Measurements from ENCODE around the gene SH3RF3.
A peak's percentile ranks its signal among the peaks of the same experiment; 100 is the strongest.

The SH3RF3 gene

GRCh38 chr2:109183871-109184270 is 54.9 kb downstream of the SH3RF3 start:
- no peak for TF ChIP-seq CTCF (IDR thresholded peaks at IDR 0.05; ENCODE audit: low read depth, low read length)
- no peak for DNase-seq (ENCODE audit: extremely low read depth, low read depth)

GRCh38 chr2:109184368-109184767 is 55.4 kb downstream of the SH3RF3 start:
- TF ChIP-seq CTCF (IDR thresholded peaks at IDR 0.05; ENCODE audit: low read depth, low read length), result no peak
- DNase-seq (ENCODE audit: extremely low read depth, low read depth), result no peak

- no peak for DNase-seq (ENCODE audit: extremely low read depth, low read depth)
- TF ChIP-seq CTCF (IDR thresholded peaks at IDR 0.05; ENCODE audit: low read depth, low read length), result no peak
These were observed 56.3 kb downstream of the SH3RF3 start for GRCh38 chr2:109185338-109185737.

GRCh38 chr2:109185821-109186570 is 57.0 kb downstream of the SH3RF3 start:
- peak; percentile 56 for DNase-seq (ENCODE audit: extremely low read depth, low read depth)
- TF ChIP-seq CTCF (IDR thresholded peaks at IDR 0.05; ENCODE audit: low read depth, low read length), result no peak

GRCh38 chr2:109186656-109187250 is 57.7 kb downstream of the SH3RF3 start:
- no peak for DNase-seq (ENCODE audit: extremely low read depth, low read depth)
- TF ChIP-seq CTCF (IDR thresholded peaks at IDR 0.05; ENCODE audit: low read depth, low read length), result no peak

- DNase-seq (ENCODE audit: extremely low read depth, low read depth), result no peak
- no peak for TF ChIP-seq CTCF (IDR thresholded peaks at IDR 0.05; ENCODE audit: low read depth, low read length)
These were observed 58.9 kb downstream of the SH3RF3 start for GRCh38 chr2:109187711-109188495.

- no peak for TF ChIP-seq CTCF (IDR thresholded peaks at IDR 0.05; ENCODE audit: low read depth, low read length)
- no peak for DNase-seq (ENCODE audit: extremely low read depth, low read depth)
These were observed 59.5 kb downstream of the SH3RF3 start for GRCh38 chr2:109188496-109188890.

Measured in AG09319 (cell line).